SK-N-SH (cell line): ENCODE data around the gene TBX4.

ENCODE experiments used
- ELF1 ChIP-seq: IDR thresholded peaks from 2 replicates; pipeline ENCODE4 v1.4.0; 2012
- EP300 ChIP-seq, 2 experiments: IDR thresholded peaks; 2 replicates each; pipeline versions ENCODE4 v1.4.0 to v1.6.1; 2012; ENCODE audit warnings: borderline replicate concordance in 1 of 2, low read depth in 1 of 2, low read length in 1 of 2
- IRF3 ChIP-seq: fragments of 150-350 bp; IDR thresholded peaks from 2 replicates; pipeline ENCODE4 v1.6.1; 2016; ENCODE audit warnings: mild to moderate bottlenecking, low read depth, low read length
- PBX3 ChIP-seq: IDR thresholded peaks from 2 replicates; pipeline ENCODE4; 2012
- POLR2AphosphoS5 ChIP-seq: IDR thresholded peaks from 2 replicates; pipeline ENCODE4 v1.6.1; 2012; ENCODE audit warnings: low read depth, low read length
- REST ChIP-seq: IDR thresholded peaks from 2 replicates; pipeline ENCODE4 v1.6.1; 2012; ENCODE audit warnings: mild to moderate bottlenecking, low read depth, low read length, moderate library complexity
- RXRA ChIP-seq: IDR thresholded peaks from 2 replicates; pipeline ENCODE4 v1.4.0; 2012; ENCODE audit warnings: low read depth, mild to moderate bottlenecking, borderline replicate concordance
- USF2 ChIP-seq: fragments of 150-350 bp; IDR thresholded peaks from 2 replicates; pipeline ENCODE4 v1.6.1; 2017; ENCODE audit warnings: antibody characterized with exemption, low read length, low read depth, borderline replicate concordance
- YY1 ChIP-seq: IDR thresholded peaks from 2 replicates; pipeline ENCODE4 v1.4.0; 2012; ENCODE audit warnings: low read depth, mild to moderate bottlenecking
- ZBTB33 ChIP-seq: IDR thresholded peaks from 2 replicates; pipeline ENCODE4 v1.4.0; 2012; ENCODE audit warnings: low read depth, borderline replicate concordance
- TF ChIP-seq, protein P1 (sequence below): IDR thresholded peaks from 2 replicates; pipeline ENCODE4 v1.4.0; 2012; ENCODE audit warnings: low read depth
- TF ChIP-seq, protein P2 (sequence below): fragments of 200-600 bp; sonication (generic); IDR thresholded peaks from 2 replicates; pipeline ENCODE4 v1.6.1; 2017; ENCODE audit warnings: antibody characterized with exemption, mild to moderate bottlenecking, moderate library complexity

GRCh38 chr17:61519139-61519538, 66.9 kb downstream of the TBX4 start:
- TF ChIP-seq, protein P1, sequence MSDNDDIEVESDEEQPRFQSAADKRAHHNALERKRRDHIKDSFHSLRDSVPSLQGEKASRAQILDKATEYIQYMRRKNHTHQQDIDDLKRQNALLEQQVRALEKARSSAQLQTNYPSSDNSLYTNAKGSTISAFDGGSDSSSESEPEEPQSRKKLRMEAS = no peak
- TF ChIP-seq REST (no peak), EP300 (IDR thresholded peaks at IDR 0.05; ENCODE audit: borderline replicate concordance in 1 of 2, low read depth in 1 of 2, low read length in 1 of 2) (no peak), ELF1 (no peak), POLR2AphosphoS5 (no peak), YY1 (no peak), USF2 (no peak), ZBTB33 (no peak), RXRA (no peak), IRF3 (no peak), PBX3 (no peak)
- TF ChIP-seq, protein P2, sequence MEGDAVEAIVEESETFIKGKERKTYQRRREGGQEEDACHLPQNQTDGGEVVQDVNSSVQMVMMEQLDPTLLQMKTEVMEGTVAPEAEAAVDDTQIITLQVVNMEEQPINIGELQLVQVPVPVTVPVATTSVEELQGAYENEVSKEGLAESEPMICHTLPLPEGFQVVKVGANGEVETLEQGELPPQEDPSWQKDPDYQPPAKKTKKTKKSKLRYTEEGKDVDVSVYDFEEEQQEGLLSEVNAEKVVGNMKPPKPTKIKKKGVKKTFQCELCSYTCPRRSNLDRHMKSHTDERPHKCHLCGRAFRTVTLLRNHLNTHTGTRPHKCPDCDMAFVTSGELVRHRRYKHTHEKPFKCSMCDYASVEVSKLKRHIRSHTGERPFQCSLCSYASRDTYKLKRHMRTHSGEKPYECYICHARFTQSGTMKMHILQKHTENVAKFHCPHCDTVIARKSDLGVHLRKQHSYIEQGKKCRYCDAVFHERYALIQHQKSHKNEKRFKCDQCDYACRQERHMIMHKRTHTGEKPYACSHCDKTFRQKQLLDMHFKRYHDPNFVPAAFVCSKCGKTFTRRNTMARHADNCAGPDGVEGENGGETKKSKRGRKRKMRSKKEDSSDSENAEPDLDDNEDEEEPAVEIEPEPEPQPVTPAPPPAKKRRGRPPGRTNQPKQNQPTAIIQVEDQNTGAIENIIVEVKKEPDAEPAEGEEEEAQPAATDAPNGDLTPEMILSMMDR = no peak
